ENCODE results near the gene PPP2CA. TPM values are rescaled to one million over a fixed set of nuclear protein-coding genes. Genes with fewer than 3 reads are reported as not detected.

PPP2CA gene
- total and polyA plus RNA-seq, 2 of the 8 experiments (the other 6 are each of a cell fraction or from before 2014, with no cell fraction given): 75.0 to 205 TPM

DNA sequence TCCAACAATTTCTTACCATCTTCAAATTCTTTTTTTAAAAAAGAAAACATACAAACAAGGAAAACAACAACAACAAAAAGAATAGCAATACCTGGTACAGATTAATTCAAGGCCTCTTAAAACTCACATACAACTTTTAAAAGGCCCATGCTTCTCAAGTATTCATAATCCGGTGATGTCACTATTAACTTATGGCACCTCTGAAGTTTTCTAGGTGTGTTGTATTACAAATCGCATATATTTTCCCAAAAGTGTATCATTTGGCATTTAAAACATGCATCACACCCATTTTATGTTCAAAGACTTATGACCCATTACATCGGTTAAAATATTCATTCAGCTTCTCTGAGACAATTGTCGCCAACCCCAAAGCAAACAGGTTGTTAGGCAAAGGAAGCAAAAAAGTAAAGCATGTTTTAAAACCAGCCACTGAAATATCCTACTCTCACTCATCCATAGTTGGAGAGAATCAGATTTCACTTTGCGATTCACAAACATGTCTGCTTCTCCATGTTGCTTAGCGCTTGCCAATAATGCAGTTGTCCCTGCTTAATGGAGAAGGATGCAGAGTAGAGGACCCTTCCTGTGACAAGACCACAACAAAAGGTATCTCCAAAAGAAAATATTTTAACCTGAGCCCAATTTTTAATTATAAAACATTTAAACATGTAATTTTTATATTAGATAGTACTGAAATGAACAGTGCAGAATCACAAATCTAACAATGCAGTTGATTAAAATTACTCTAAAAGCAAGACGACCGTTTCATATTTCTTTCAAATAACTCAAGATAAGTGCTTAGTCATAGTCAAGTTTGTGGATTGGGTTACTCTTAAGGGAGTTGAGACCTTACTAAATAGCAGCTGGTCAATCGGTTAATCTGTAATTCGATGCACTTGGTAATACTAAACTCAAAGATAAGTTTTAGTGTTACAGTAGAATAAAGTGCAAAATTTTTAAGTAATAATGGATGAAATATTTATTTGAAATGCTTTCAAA is 50.7 kb downstream of the PPP2CA start:
- POLR2A ChIA-PET (ENCODE audit: partially characterized antibody): interaction anchor here (0.6 to 4.9 kb wide), 22 partner anchors 10 to 473 kb away, joined by 3 to 58 read pairs (median 6); partner anchors contain the start of genes PPP2CA, SEC24A and UBE2B
- CTCF ChIA-PET (ENCODE audit: partially characterized antibody): no interaction called here

More for the DNA sequence above, 50.7 kb downstream of the PPP2CA start:
- Histone ChIP-seq H4K91ac (replicated peaks; ENCODE audit: insufficient read length, low read length) (no peak overlapping the region), H3K4me3 (ENCODE audit: extremely low read depth in 1 of 4, insufficient read depth in 2 of 4, low read depth in 3 of 4, low read length in 4 of 4) (peak overlapping the region; percentile 63 to 95 (median 84); a peak in 7 of 8 replicates), H4K5ac (ENCODE audit: insufficient read length, low read depth, low read length) (no peak overlapping the region), H2BK20ac (ENCODE audit: low read length) (no peak overlapping the region), H4K8ac (ENCODE audit: extremely low read depth, insufficient read depth, low read length) (no peak overlapping the region), H2BK5ac (ENCODE audit: low read depth, low read length) (no peak overlapping the region), H3K14ac (ENCODE audit: insufficient read length) (no peak overlapping the region), H4K20me1 (replicated peaks in 1 of 2; ENCODE audit: control insufficient read depth in 1 of 2, insufficient read depth in 2 of 2, low read length in 2 of 2) (peaks cover 2 to 7% of the 10 kb centered on the region in 2 experiments), H2BK120ac (replicated peaks; ENCODE audit: low read depth, low read length) (no peak overlapping the region), H3K27ac (ENCODE audit: low read depth, low read length) (no peak overlapping the region), H3K27me3 (replicated peaks in 1 of 4; ENCODE audit: control insufficient read depth in 3 of 4, extremely low read depth in 1 of 4, insufficient read depth in 3 of 4, low read length in 3 of 4) (no peaks in the 10 kb centered on the region), H3K9ac (replicated peaks in 1 of 4; ENCODE audit: extremely low read depth in 1 of 4, low read depth in 3 of 4, low read length in 3 of 4) (peak overlapping the region in 1 of 4 experiments; percentile 10; a peak in 1 of 7 replicates), H3K4me1 (replicated peaks in 1 of 4; ENCODE audit: control insufficient read depth in 3 of 4, insufficient read depth in 4 of 4, low read length in 3 of 4) (peaks cover 0 to 3% (median 0%) of the 10 kb centered on the region in 4 experiments; a peak in 4 of 7 replicates), H2AK5ac (ENCODE audit: low read depth, low read length) (no peak overlapping the region), H2BK12ac (ENCODE audit: low read depth, low read length) (no peak overlapping the region), H3K4me2 (ENCODE audit: insufficient read depth in 1 of 2, low read depth in 2 of 2, low read length in 2 of 2) (peak overlapping the region; percentile 90 to 93), H3K23ac (ENCODE audit: insufficient read length) (no peak overlapping the region), H3K9me3 (ENCODE audit: insufficient read depth in 2 of 2, low read depth in 1 of 2, low read length in 1 of 2) (no peaks in the 10 kb centered on the region), H3K23me2 (ENCODE audit: low read depth, low read length) (peaks cover 3% of the 10 kb centered on the region), H3K79me1 (ENCODE audit: low read depth, low read length) (no peaks in the 10 kb centered on the region; the same call in 1 of the 2 replicates), H3K56ac (replicated peaks; ENCODE audit: insufficient read length, low read depth, low read length) (no peak overlapping the region), H3K79me2 (ENCODE audit: control insufficient read depth in 1 of 2, insufficient read depth in 2 of 2, low read length in 2 of 2) (peaks cover 14 to 56% of the 10 kb centered on the region in 2 experiments), H3K18ac (ENCODE audit: extremely low read depth, low read length) (no peak overlapping the region), H3K36me3 (ENCODE audit: control insufficient read depth in 2 of 4, insufficient read depth in 4 of 4, low read length in 3 of 4) (peaks cover 6 to 24% (median 14%) of the 10 kb centered on the region in 4 experiments), H2AFZ (ENCODE audit: low read length) (no peak overlapping the region), H3K4ac (replicated peaks; ENCODE audit: insufficient read length, low read depth, low read length) (no peak overlapping the region), H2BK15ac (ENCODE audit: low read length) (no peak overlapping the region)
- FAIRE-seq (no peak), DNase-seq (ENCODE audit: low read depth in 1 of 2, low spot score in 2 of 2) (no peak)
- 40% methylated on average over 10 of the region's 10 CpGs; no CpG with 5 or more reads in 1 of the 2 experiments for WGBS, 2 experiments (ENCODE audit: extremely low coverage in 1 of 2, insufficient coverage in 1 of 2, insufficient read length in 1 of 2, insufficient replicate concordance in 2 of 2, low coverage in 1 of 2, low lambda C conversion rate in 2 of 2, missing lambda C conversion rate in 1 of 2)
